Measurements from ENCODE around the gene GPR101. TPM values are rescaled to one million over a fixed set of nuclear protein-coding genes. Genes with fewer than 3 reads are reported as not detected.

Gene GPR101
- total and polyA plus RNA-seq, 2 of the 4 experiments (the other 2 are of a cell fraction), result not detected

Other genes starting within 250 kb of the GPR101 start
- gene RBMX, start 153.3 kb downstream of the GPR101 start, total RNA-seq (2012; rRNA removed), result 318 and 337 TPM in 2 replicates
- 115 and 151 TPM in 2 replicates for gene RBMX, start 153.3 kb downstream of the GPR101 start, polyA plus RNA-seq (2012; rRNA removed)